ENCODE data around the gene GSTCD.

GSTCD gene

DNA sequence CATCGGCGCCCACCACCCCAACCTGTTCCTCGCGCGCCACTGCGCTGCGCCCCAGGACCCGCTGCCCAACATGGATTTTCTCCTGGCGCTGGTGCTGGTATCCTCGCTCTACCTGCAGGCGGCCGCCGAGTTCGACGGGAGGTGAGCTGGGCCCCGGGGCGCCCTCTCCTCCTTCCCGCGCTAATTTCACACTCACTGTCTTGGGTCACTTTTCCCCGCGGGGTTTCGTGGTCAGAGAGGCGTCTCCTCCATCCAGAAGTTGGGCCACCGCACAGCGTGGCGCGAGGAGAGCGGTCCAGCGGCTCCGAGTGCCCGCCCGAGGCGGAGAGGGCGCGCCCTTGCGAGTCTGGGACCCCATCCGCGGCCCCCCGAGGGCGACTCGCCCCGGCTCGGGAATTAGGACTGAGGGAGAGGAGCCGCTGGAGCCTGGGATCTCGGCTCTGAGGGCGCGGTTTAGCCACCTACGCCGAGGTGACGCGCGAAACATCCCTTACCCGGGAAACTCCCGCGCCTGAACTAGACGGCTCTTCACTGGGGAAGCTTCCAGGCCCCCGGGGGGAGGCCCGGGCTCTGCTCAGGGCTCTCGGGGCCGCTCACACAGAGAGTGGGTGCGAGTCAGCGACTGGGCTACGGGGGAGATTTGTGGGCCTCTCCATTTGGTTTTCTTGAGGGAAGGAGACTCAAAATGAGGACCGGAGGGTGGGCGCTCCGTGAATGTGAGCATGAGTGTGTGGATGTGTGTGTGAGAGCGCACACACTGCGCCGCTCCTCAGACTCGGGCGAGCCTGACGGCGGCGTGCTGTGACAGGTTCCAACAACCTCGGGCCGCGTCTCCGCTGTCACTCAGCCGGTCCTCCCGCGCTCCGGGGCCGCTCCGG is 187.2 kb downstream of the GSTCD start (continued):
- TF ChIP-seq ZEB2 (tag by site-specific recombination; IDR thresholded peaks at IDR 0.05) (no peak), ZNF514 (tag by site-specific recombination; IDR thresholded peaks at IDR 0.05) (no peak), ZNF155 (tag by site-specific recombination; IDR thresholded peaks at IDR 0.05) (no peak), SP7 (tag by site-specific recombination; IDR thresholded peaks at IDR 0.05) (no peak), ZNF394 (tag by site-specific recombination; IDR thresholded peaks at IDR 0.05; ENCODE audit: borderline replicate concordance) (no peak), ZNF202 (tag by site-specific recombination; IDR thresholded peaks at IDR 0.05; ENCODE audit: borderline replicate concordance) (no peak), MYNN (tag by site-specific recombination; IDR thresholded peaks at IDR 0.05; ENCODE audit: borderline replicate concordance) (no peak), ZNF2 (tag by site-specific recombination; IDR thresholded peaks at IDR 0.05) (no peak), ZNF266 (tag by site-specific recombination; IDR thresholded peaks at IDR 0.05; ENCODE audit: low read depth) (no peak), ZFHX2 (tag by site-specific recombination; conservative IDR thresholded peaks at IDR 0.05) (peak; percentile 41), KLF7 (tag by site-specific recombination; IDR thresholded peaks at IDR 0.05; ENCODE audit: borderline replicate concordance) (0 out of 2 replicates have a peak, but pooled peaks have one; percentile 18), PRDM4 (tag by site-specific recombination; IDR thresholded peaks at IDR 0.05) (peak; percentile 73; the same call in 1 of the 2 replicates), ZNF175 (tag by site-specific recombination; IDR thresholded peaks at IDR 0.05) (no peak), ZNF660 (tag by site-specific recombination; IDR thresholded peaks at IDR 0.05) (no peak), ZSCAN18 (tag by site-specific recombination; IDR thresholded peaks at IDR 0.05) (no peak), ZNF654 (tag by site-specific recombination; IDR thresholded peaks at IDR 0.05; ENCODE audit: low read depth) (no peak), ZFP37 (tag by site-specific recombination; IDR thresholded peaks at IDR 0.05) (no peak), ZNF221 (tag by site-specific recombination; IDR thresholded peaks at IDR 0.05; ENCODE audit: borderline replicate concordance) (no peak), ZNF132 (tag by site-specific recombination; IDR thresholded peaks at IDR 0.05; ENCODE audit: borderline replicate concordance) (no peak), TCF7L2 (IDR thresholded peaks at IDR 0.05; ENCODE audit: borderline replicate concordance, low read depth, low read length) (no peak), ZNF112 (tag by site-specific recombination; IDR thresholded peaks at IDR 0.05) (no peak), ZNF214 (tag by site-specific recombination; IDR thresholded peaks at IDR 0.05; ENCODE audit: borderline replicate concordance) (no peak), GLIS1 (tag by site-specific recombination; IDR thresholded peaks at IDR 0.05) (no peak), KLF8 (tag by site-specific recombination; IDR thresholded peaks at IDR 0.05) (no peak)
- TF ChIP-seq, protein P1, sequence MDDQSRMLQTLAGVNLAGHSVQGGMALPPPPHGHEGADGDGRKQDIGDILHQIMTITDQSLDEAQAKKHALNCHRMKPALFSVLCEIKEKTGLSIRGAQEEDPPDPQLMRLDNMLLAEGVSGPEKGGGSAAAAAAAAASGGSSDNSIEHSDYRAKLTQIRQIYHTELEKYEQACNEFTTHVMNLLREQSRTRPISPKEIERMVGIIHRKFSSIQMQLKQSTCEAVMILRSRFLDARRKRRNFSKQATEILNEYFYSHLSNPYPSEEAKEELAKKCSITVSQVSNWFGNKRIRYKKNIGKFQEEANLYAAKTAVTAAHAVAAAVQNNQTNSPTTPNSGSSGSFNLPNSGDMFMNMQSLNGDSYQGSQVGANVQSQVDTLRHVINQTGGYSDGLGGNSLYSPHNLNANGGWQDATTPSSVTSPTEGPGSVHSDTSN (CRISPR knock-in tag; IDR thresholded peaks at IDR 0.05) = no peak; the same call in 1 of the 2 replicates
- TF ChIP-seq, protein P2, sequence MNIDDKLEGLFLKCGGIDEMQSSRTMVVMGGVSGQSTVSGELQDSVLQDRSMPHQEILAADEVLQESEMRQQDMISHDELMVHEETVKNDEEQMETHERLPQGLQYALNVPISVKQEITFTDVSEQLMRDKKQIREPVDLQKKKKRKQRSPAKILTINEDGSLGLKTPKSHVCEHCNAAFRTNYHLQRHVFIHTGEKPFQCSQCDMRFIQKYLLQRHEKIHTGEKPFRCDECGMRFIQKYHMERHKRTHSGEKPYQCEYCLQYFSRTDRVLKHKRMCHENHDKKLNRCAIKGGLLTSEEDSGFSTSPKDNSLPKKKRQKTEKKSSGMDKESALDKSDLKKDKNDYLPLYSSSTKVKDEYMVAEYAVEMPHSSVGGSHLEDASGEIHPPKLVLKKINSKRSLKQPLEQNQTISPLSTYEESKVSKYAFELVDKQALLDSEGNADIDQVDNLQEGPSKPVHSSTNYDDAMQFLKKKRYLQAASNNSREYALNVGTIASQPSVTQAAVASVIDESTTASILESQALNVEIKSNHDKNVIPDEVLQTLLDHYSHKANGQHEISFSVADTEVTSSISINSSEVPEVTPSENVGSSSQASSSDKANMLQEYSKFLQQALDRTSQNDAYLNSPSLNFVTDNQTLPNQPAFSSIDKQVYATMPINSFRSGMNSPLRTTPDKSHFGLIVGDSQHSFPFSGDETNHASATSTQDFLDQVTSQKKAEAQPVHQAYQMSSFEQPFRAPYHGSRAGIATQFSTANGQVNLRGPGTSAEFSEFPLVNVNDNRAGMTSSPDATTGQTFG (tag by site-specific recombination; IDR thresholded peaks at IDR 0.05; ENCODE audit: borderline replicate concordance) = no peak
- TF ChIP-seq, protein P3, sequence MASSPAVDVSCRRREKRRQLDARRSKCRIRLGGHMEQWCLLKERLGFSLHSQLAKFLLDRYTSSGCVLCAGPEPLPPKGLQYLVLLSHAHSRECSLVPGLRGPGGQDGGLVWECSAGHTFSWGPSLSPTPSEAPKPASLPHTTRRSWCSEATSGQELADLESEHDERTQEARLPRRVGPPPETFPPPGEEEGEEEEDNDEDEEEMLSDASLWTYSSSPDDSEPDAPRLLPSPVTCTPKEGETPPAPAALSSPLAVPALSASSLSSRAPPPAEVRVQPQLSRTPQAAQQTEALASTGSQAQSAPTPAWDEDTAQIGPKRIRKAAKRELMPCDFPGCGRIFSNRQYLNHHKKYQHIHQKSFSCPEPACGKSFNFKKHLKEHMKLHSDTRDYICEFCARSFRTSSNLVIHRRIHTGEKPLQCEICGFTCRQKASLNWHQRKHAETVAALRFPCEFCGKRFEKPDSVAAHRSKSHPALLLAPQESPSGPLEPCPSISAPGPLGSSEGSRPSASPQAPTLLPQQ (tag by site-specific recombination; IDR thresholded peaks at IDR 0.05) = no peak
- TF ChIP-seq, protein P4, sequence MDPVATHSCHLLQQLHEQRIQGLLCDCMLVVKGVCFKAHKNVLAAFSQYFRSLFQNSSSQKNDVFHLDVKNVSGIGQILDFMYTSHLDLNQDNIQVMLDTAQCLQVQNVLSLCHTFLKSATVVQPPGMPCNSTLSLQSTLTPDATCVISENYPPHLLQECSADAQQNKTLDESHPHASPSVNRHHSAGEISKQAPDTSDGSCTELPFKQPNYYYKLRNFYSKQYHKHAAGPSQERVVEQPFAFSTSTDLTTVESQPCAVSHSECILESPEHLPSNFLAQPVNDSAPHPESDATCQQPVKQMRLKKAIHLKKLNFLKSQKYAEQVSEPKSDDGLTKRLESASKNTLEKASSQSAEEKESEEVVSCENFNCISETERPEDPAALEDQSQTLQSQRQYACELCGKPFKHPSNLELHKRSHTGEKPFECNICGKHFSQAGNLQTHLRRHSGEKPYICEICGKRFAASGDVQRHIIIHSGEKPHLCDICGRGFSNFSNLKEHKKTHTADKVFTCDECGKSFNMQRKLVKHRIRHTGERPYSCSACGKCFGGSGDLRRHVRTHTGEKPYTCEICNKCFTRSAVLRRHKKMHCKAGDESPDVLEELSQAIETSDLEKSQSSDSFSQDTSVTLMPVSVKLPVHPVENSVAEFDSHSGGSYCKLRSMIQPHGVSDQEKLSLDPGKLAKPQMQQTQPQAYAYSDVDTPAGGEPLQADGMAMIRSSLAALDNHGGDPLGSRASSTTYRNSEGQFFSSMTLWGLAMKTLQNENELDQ (tag by site-specific recombination; IDR thresholded peaks at IDR 0.05; ENCODE audit: low read depth) = no peak
